NT2/D1 (cell line): ENCODE measurements around the gene CBLIF.

ENCODE experiments used
- DNase-seq: peaks from one replicate; pipeline ENCODE4 v3.0.0-alpha.2; 2011; ENCODE audit warnings: low read depth, low spot score
- H3K27me3 ChIP-seq: 2 replicates; pipeline ENCODE4 v1.6.0; 2011; ENCODE audit warnings: mild to moderate bottlenecking; ENCODE audit not compliant: insufficient read length, insufficient read depth
- H3K36me3 ChIP-seq: 2 replicates; pipeline ENCODE4 v1.6.1; 2011; ENCODE audit warnings: mild to moderate bottlenecking, low read length, mixed read lengths; ENCODE audit not compliant: insufficient read depth, insufficient read length
- H3K4me1 ChIP-seq: 2 replicates; pipeline ENCODE4 v1.5.1; 2011; ENCODE audit not compliant: insufficient read depth, insufficient read length
- H3K4me3 ChIP-seq: 2 replicates; pipeline ENCODE4 v1.5.1; 2011; ENCODE audit warnings: low read depth; ENCODE audit not compliant: insufficient read length
- H3K9ac ChIP-seq: 2 replicates; pipeline ENCODE4 v1.6.0; 2011; ENCODE audit warnings: low read depth; ENCODE audit not compliant: insufficient read length
- H3K9me3 ChIP-seq: 2 replicates; pipeline ENCODE4 v1.5.1; 2011; ENCODE audit warnings: mild to moderate bottlenecking, low read length; ENCODE audit not compliant: insufficient read depth
- SUZ12 ChIP-seq: IDR thresholded peaks from 2 replicates; pipeline ENCODE4 v1.6.1; 2011; ENCODE audit not compliant: insufficient read length, insufficient read depth; ENCODE audit errors: extremely low read depth
- YY1 ChIP-seq: IDR thresholded peaks from 2 replicates; pipeline ENCODE4 v1.6.1; 2011; ENCODE audit not compliant: insufficient read length, insufficient read depth
- ZNF274 ChIP-seq: IDR thresholded peaks from 2 replicates; pipeline ENCODE4 v1.6.1; 2011; ENCODE audit warnings: mild to moderate bottlenecking, low read depth, low read length

Gene CBLIF

GRCh38 chr11:59847626-59848025 lies 2.3 kb upstream of the CBLIF start:
- Histone ChIP-seq H3K4me1 (peaks cover 2% of the 10 kb centered on the region), H3K4me3 (no peak overlapping the region), H3K9me3 (no peaks in the 10 kb centered on the region), H3K9ac (no peak overlapping the region), H3K27me3 (no peaks in the 10 kb centered on the region), H3K36me3 (no peaks in the 10 kb centered on the region)
- no peak for TF ChIP-seq YY1
- no peak for TF ChIP-seq SUZ12
- no peak for TF ChIP-seq ZNF274
- DNase-seq = no peak

GRCh38 chr11:59846556-59846955 lies 1.3 kb upstream of the CBLIF start:
- DNase-seq = no peak
- H3K27me3 ChIP-seq = no peaks in the 10 kb centered on the region
- TF ChIP-seq YY1 (no peak), ZNF274 (no peak), SUZ12 (no peak)
- peaks cover 2% of the 10 kb centered on the region for H3K4me1 ChIP-seq
- no peaks in the 10 kb centered on the region for H3K9me3 ChIP-seq
- no peak overlapping the region for H3K4me3 ChIP-seq
- no peak overlapping the region for H3K9ac ChIP-seq
- H3K36me3 ChIP-seq = no peaks in the 10 kb centered on the region

GRCh38 chr11:59842316-59842715 lies 3.0 kb downstream of the CBLIF start:
- no peak overlapping the region for H3K4me3 ChIP-seq
- no peak overlapping the region for H3K9ac ChIP-seq
- H3K4me1 ChIP-seq = peaks cover 2% of the 10 kb centered on the region
- H3K27me3 ChIP-seq = no peaks in the 10 kb centered on the region
- no peaks in the 10 kb centered on the region for H3K36me3 ChIP-seq
- TF ChIP-seq ZNF274 (no peak), YY1 (no peak), SUZ12 (no peak)
- DNase-seq = no peak
- no peaks in the 10 kb centered on the region for H3K9me3 ChIP-seq

- no peaks in the 10 kb centered on the region for H3K36me3 ChIP-seq
- no peaks in the 10 kb centered on the region for H3K27me3 ChIP-seq
- H3K9ac ChIP-seq = no peak overlapping the region
- H3K4me1 ChIP-seq = no peaks in the 10 kb centered on the region
- no peaks in the 10 kb centered on the region for H3K9me3 ChIP-seq
- TF ChIP-seq YY1 (no peak), SUZ12 (no peak), ZNF274 (no peak)
- DNase-seq = no peak
- no peak overlapping the region for H3K4me3 ChIP-seq
Measured at GRCh38 chr11:59841514-59841913, 3.8 kb downstream of the CBLIF start.

GRCh38 chr11:59839615-59840014 lies 5.7 kb downstream of the CBLIF start:
- DNase-seq = no peak
- TF ChIP-seq ZNF274 (no peak), YY1 (no peak), SUZ12 (no peak)

GRCh38 chr11:59833602-59834001 lies 11.7 kb downstream of the CBLIF start:
- H3K9ac ChIP-seq = no peak overlapping the region
- no peaks in the 10 kb centered on the region for H3K36me3 ChIP-seq
- TF ChIP-seq YY1 = no peak
- no peak for TF ChIP-seq SUZ12
- TF ChIP-seq ZNF274 = no peak
- H3K9me3 ChIP-seq = no peaks in the 10 kb centered on the region
- no peak overlapping the region for H3K4me3 ChIP-seq
- no peaks in the 10 kb centered on the region for H3K27me3 ChIP-seq
- DNase-seq = no peak
- H3K4me1 ChIP-seq = no peaks in the 10 kb centered on the region

More at GRCh38 chr11:59839615-59840014, 5.7 kb downstream of the CBLIF start:
- Histone ChIP-seq H3K9ac (no peak overlapping the region), H3K36me3 (no peaks in the 10 kb centered on the region), H3K4me1 (no peaks in the 10 kb centered on the region), H3K9me3 (no peaks in the 10 kb centered on the region), H3K4me3 (no peak overlapping the region), H3K27me3 (no peaks in the 10 kb centered on the region)

- H3K9ac ChIP-seq = no peak overlapping the region
- DNase-seq = no peak
- H3K9me3 ChIP-seq = no peaks in the 10 kb centered on the region
- H3K4me1 ChIP-seq = no peaks in the 10 kb centered on the region
- TF ChIP-seq YY1 = no peak
- TF ChIP-seq SUZ12 = no peak
- TF ChIP-seq ZNF274 = no peak
- H3K4me3 ChIP-seq = no peak overlapping the region
- H3K36me3 ChIP-seq = no peaks in the 10 kb centered on the region
- no peaks in the 10 kb centered on the region for H3K27me3 ChIP-seq
Measured at GRCh38 chr11:59829358-59829757, 15.9 kb downstream of the CBLIF start.
